Adrenal gland (tissue), 5 donors: Measurements from ENCODE around the gene CDKL2.

Source experiments
- POLR2A ChIP-seq, 2 donors: fragments of 450-650 bp; IDR thresholded peaks; one replicate each; pipeline ENCODE4 v1.6.1; 2017; ENCODE audit warnings: antibody characterized with exemption in 2 of 2, mild to moderate bottlenecking in 2 of 2, moderate library complexity in 1 of 2
- TF ChIP-seq, protein P1 (sequence below), 6 experiments: fragments of 450-650 bp in 4 of 6; fragments of 200-600 bp in 2 of 6; sonication (generic) in 1 of 6; IDR thresholded peaks; 1 replicate in 5 of 6; 2 replicates in 1 of 6; pipeline versions ENCODE4 v1.5.1 to v1.8.0; 2016 to 2021; ENCODE audit warnings: antibody characterized with exemption in 6 of 6, mild to moderate bottlenecking in 2 of 6, moderate library complexity in 1 of 6
- donor health status: DM: no; HTN: no; CAD: no.

- TF ChIP-seq, protein P1, sequence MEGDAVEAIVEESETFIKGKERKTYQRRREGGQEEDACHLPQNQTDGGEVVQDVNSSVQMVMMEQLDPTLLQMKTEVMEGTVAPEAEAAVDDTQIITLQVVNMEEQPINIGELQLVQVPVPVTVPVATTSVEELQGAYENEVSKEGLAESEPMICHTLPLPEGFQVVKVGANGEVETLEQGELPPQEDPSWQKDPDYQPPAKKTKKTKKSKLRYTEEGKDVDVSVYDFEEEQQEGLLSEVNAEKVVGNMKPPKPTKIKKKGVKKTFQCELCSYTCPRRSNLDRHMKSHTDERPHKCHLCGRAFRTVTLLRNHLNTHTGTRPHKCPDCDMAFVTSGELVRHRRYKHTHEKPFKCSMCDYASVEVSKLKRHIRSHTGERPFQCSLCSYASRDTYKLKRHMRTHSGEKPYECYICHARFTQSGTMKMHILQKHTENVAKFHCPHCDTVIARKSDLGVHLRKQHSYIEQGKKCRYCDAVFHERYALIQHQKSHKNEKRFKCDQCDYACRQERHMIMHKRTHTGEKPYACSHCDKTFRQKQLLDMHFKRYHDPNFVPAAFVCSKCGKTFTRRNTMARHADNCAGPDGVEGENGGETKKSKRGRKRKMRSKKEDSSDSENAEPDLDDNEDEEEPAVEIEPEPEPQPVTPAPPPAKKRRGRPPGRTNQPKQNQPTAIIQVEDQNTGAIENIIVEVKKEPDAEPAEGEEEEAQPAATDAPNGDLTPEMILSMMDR (IDR thresholded peaks at IDR 0.05) = no peak
- TF ChIP-seq POLR2A (IDR thresholded peaks at IDR 0.05) = no peak
These were observed 13.3 kb upstream of the CDKL2 start for GRCh38 chr4:75643651-75644050.
